HepG2 (cell line): ENCODE measurements around the gene ERCC4. TPM values are rescaled to one million over a fixed set of nuclear protein-coding genes. Genes with fewer than 3 reads are reported as not detected.

Experiments used
- ARHGAP35 ChIP-seq: sonication (generic); formaldehyde crosslinking; IDR thresholded peaks from 2 replicates; pipeline ENCODE4 v1.9.0; 2022; ENCODE audit warnings: mild to moderate bottlenecking, inconsistent platforms, moderate library complexity, missing genetic modification reagents, borderline replicate concordance
- EHMT2 ChIP-seq: fragments of 200-600 bp; sonication (generic); IDR thresholded peaks from 2 replicates; pipeline ENCODE4 v1.7.0; 2017; ENCODE audit warnings: antibody characterized with exemption, low read depth, low read length, borderline replicate concordance
- MAFF ChIP-seq: IDR thresholded peaks from 2 replicates; pipeline ENCODE4 v1.6.1; 2011; ENCODE audit warnings: low read depth, low read length, improper control_type of control experiment
- NFKB2 ChIP-seq: sonication (generic); formaldehyde crosslinking; IDR thresholded peaks from 2 replicates; pipeline ENCODE4 v1.4.0; 2020; ENCODE audit warnings: missing genetic modification reagents, borderline replicate concordance
- NONO ChIP-seq, 2 experiments: fragments of 450-650 bp in 1 of 2; sonication (generic) in 1 of 2; formaldehyde crosslinking in 1 of 2; IDR thresholded peaks in 1 of 2; conservative IDR thresholded peaks in 1 of 2; 2 replicates each; pipeline versions ENCODE4 v1.6.1 to v1.8.0; 2017 to 2022; ENCODE audit warnings: mild to moderate bottlenecking in 1 of 2, missing genetic modification reagents in 1 of 2, moderate library complexity in 1 of 2
- RFX5 ChIP-seq: IDR thresholded peaks from 2 replicates; pipeline ENCODE4 v1.6.1; 2011; ENCODE audit warnings: low read depth, low read length, improper control_type of control experiment
- SAP130 ChIP-seq: IDR thresholded peaks from 2 replicates; pipeline ENCODE4 v1.6.1; 2016; ENCODE audit warnings: low read depth
- SKIL ChIP-seq: sonication (generic); formaldehyde crosslinking; IDR thresholded peaks from 2 replicates; pipeline ENCODE4 v1.8.0; 2022; ENCODE audit warnings: missing genetic modification reagents, mild to moderate bottlenecking, moderate library complexity, borderline replicate concordance
- SMAD1 ChIP-seq: sonication (generic); formaldehyde crosslinking; IDR thresholded peaks from 2 replicates; pipeline ENCODE4 v1.4.0; 2020; ENCODE audit warnings: missing genetic modification reagents, low read depth, mild to moderate bottlenecking, borderline replicate concordance
- SMAD3 ChIP-seq: sonication (generic); formaldehyde crosslinking; IDR thresholded peaks from 2 replicates; pipeline ENCODE4 v1.4.0; 2020; ENCODE audit warnings: missing genetic modification reagents
- SOX5 ChIP-seq: IDR thresholded peaks from 2 replicates; pipeline ENCODE4 v1.6.1; 2016; ENCODE audit warnings: borderline replicate concordance
- SRSF4 ChIP-seq: fragments of 200-400 bp; formaldehyde crosslinking; IDR thresholded peaks from one replicate; pipeline ENCODE4 v1.6.1; 2018; ENCODE audit warnings: mild to moderate bottlenecking, low read depth, low read length, moderate library complexity; ENCODE audit not compliant: poor library complexity, severe bottlenecking
- XBP1 ChIP-seq: sonication (generic); formaldehyde crosslinking; IDR thresholded peaks from 2 replicates; pipeline ENCODE4 v1.5.0; 2020; ENCODE audit warnings: missing genetic modification reagents
- YY1 ChIP-seq: IDR thresholded peaks from 2 replicates; pipeline ENCODE4 v1.6.1; 2011; ENCODE audit warnings: low read length, low read depth, moderate library complexity, mild to moderate bottlenecking; ENCODE audit not compliant: insufficient read depth, insufficient replicate concordance
- ZBTB10 ChIP-seq: sonication (generic); formaldehyde crosslinking; IDR thresholded peaks from 2 replicates; pipeline ENCODE4 v1.4.0; 2020; ENCODE audit warnings: missing genetic modification reagents, borderline replicate concordance
- ZFP90 ChIP-seq: sonication (generic); formaldehyde crosslinking; IDR thresholded peaks from 2 replicates; pipeline ENCODE4 v1.8.0; 2022; ENCODE audit warnings: missing genetic modification reagents, mild to moderate bottlenecking, inconsistent platforms, borderline replicate concordance
- ZNF17 ChIP-seq: sonication (generic); formaldehyde crosslinking; IDR thresholded peaks from 2 replicates; pipeline ENCODE4 v1.5.0; 2020; ENCODE audit warnings: mild to moderate bottlenecking, missing genetic modification reagents
- ZNF331 ChIP-seq: sonication (generic); formaldehyde crosslinking; IDR thresholded peaks from 2 replicates; pipeline ENCODE4 v1.4.0; 2020; ENCODE audit warnings: missing genetic modification reagents
- ZNF75D ChIP-seq: sonication (generic); formaldehyde crosslinking; IDR thresholded peaks from 2 replicates; pipeline ENCODE4 v1.8.1; 2023; ENCODE audit warnings: missing genetic modification reagents, mild to moderate bottlenecking, borderline replicate concordance
- ZNF850 ChIP-seq: sonication (generic); formaldehyde crosslinking; conservative IDR thresholded peaks from 2 replicates; pipeline ENCODE4 v1.9.0; 2021; ENCODE audit warnings: mild to moderate bottlenecking, missing genetic modification reagents
- ZSCAN12 ChIP-seq: sonication (generic); formaldehyde crosslinking; IDR thresholded peaks from 2 replicates; pipeline ENCODE4 v1.9.0; 2021; ENCODE audit warnings: mild to moderate bottlenecking, missing genetic modification reagents
- polyA plus RNA-seq, 8 experiments: library from polyadenylated mRNA; depleted of rRNA in 3 of 8; stranded (reverse) in 7 of 8; unstranded in 1 of 8; fragments of >200 nt; fragmentation: Illumina TruSeq in 4 of 8; extraction: Trizol in 4 of 8; gene quantifications; 2 replicates each; pipeline versions ENCODE4 v1.2.1 to v1.2.3, GENCODE V29; 2011 to 2016; ENCODE audit warnings: low read depth in 4 of 8, missing spikeins in 1 of 8, mixed read lengths in 1 of 8; ENCODE audit not compliant: insufficient read depth in 1 of 8
- total RNA-seq, 5 experiments: library from RNA; depleted of rRNA; stranded (reverse); fragments of >200 nt; fragmentation: Illumina TruSeq; extraction: Trizol; gene quantifications; 2 replicates each; pipeline ENCODE4 v1.2.3, GENCODE V29; 2016; ENCODE audit warnings: low read depth in 1 of 5

The ERCC4 gene
- total and polyA plus RNA-seq, 2 of the 13 experiments (the other 11 are each of a cell fraction or from before 2014, with no cell fraction given) = 5.4 to 15.2 TPM

GRCh38 chr16:13997933-13998332 is 78.0 kb downstream of the ERCC4 start (continued):
- TF ChIP-seq YY1 = no peak
- no peak for TF ChIP-seq ZSCAN12 (CRISPR knock-in tag)
- no peak for TF ChIP-seq MAFF
- no peak for TF ChIP-seq NFKB2 (CRISPR knock-in tag)
- TF ChIP-seq ZNF850 = no peak
- no peak for TF ChIP-seq XBP1 (CRISPR knock-in tag)
- TF ChIP-seq SMAD1 (CRISPR knock-in tag) = no peak
- TF ChIP-seq EHMT2 = no peak
- TF ChIP-seq SAP130 (CRISPR knock-in tag) = peak; percentile 79
- TF ChIP-seq SKIL (CRISPR knock-in tag) = no peak
- TF ChIP-seq RFX5 = no peak
- TF ChIP-seq ZNF331 (CRISPR knock-in tag) = peak; percentile 37; the same call in 1 of the 2 replicates
- no peak for TF ChIP-seq SRSF4
- TF ChIP-seq ZNF17 (CRISPR knock-in tag) = no peak
- no peak for TF ChIP-seq ZNF75D (CRISPR knock-in tag)
- TF ChIP-seq ARHGAP35 (CRISPR knock-in tag) = no peak
- 0 out of 2 replicates have a peak, but pooled peaks have one; percentile 25 for TF ChIP-seq SOX5
- 0 out of 2 replicates have a peak, but pooled peaks have one; percentile 38 for TF ChIP-seq SMAD3
- TF ChIP-seq ZFP90 (CRISPR knock-in tag) = no peak
- no peak for TF ChIP-seq NONO (IDR thresholded peaks at IDR 0.05)
- TF ChIP-seq NONO (CRISPR knock-in tag; conservative IDR thresholded peaks at IDR 0.05) = no peak
- TF ChIP-seq ZBTB10 (CRISPR knock-in tag) = no peak
